PFSK-1 (cell line): ENCODE measurements around the gene USP48.

Experiments used
- FOXP2 ChIP-seq: optimal IDR thresholded peaks from 2 replicates; pipeline ENCODE3; 2011; ENCODE audit warnings: borderline replicate concordance, control low read depth, inconsistent platforms; ENCODE audit not compliant: insufficient read depth; ENCODE audit errors: extremely low read length, extremely low read depth
- POLR2AphosphoS5 ChIP-seq: IDR thresholded peaks from 2 replicates; pipeline ENCODE4 v1.6.1; 2012; ENCODE audit warnings: low read depth, mild to moderate bottlenecking, control low read depth, low read length, moderate library complexity
- TAF1 ChIP-seq: IDR thresholded peaks from 2 replicates; pipeline ENCODE4 v1.6.1; 2012; ENCODE audit warnings: low read length, control low read depth, borderline replicate concordance; ENCODE audit not compliant: insufficient read depth

DNA sequence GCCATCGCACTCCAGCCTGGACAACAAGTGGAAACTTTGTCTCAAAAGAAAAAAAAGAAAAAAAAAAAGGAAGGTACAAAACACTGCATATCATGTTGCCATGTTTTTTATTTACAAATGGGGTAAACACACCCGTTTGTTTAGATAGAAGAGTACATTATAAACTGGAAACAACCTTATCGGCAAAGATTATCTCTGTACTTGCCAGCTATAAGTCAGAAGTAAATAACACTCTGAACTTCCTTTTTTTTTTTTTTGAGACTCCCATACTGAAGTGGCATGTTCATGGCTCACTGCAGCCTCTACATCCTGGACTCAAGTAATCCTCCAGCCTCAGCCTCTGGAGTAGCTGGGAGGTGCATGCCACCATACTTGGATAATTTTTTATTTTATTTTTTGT lies 21.9 kb downstream of the USP48 start:
- no peak for TF ChIP-seq POLR2AphosphoS5
- no peak for TF ChIP-seq TAF1
- TF ChIP-seq FOXP2: no peak
